ENCODE results near the gene PRKCE. TPM values are rescaled to one million over a fixed set of nuclear protein-coding genes. Genes with fewer than 3 reads are reported as not detected.

Gene PRKCE
- total and polyA plus RNA-seq, 2 of the 8 experiments (the other 6 are each of a cell fraction or from before 2014, with no cell fraction given), result 0.54 to 2.1 TPM

GRCh38 chr2:46134531-46135227 lies 483.2 kb downstream of the PRKCE start (continued):
- TF ChIP-seq, protein P1, sequence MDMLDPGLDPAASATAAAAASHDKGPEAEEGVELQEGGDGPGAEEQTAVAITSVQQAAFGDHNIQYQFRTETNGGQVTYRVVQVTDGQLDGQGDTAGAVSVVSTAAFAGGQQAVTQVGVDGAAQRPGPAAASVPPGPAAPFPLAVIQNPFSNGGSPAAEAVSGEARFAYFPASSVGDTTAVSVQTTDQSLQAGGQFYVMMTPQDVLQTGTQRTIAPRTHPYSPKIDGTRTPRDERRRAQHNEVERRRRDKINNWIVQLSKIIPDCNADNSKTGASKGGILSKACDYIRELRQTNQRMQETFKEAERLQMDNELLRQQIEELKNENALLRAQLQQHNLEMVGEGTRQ (IDR thresholded peaks at IDR 0.05; ENCODE audit: low read length), result no peak
- TF ChIP-seq POU5F1 (IDR thresholded peaks at IDR 0.05; ENCODE audit: low read depth, low read length), result no peak
- TF ChIP-seq TAF1 (IDR thresholded peaks at IDR 0.05; ENCODE audit: low read depth, low read length), result no peak
